K562 (cell line): ENCODE results near the gene TOR3A. TPM values are rescaled to one million over a fixed set of nuclear protein-coding genes. Genes with fewer than 3 reads are reported as not detected.

ENCODE experiments used
- ATAC-seq: fragments of 200-7000 bp; cut with Tn5 transposase; 3 replicates; pipeline ENCODE4 v1.9.1; 2020; ENCODE audit warnings: moderate library complexity
- BruUV-seq: library from RNA; stranded (reverse); fragments of 400-500 nt; replicated peaks from 2 replicates; lab custom pipeline; 2021; lab: Mats Ljungman, UMichigan
- CTCF ChIA-PET: fragments of 300-600 bp; formaldehyde crosslinking; extraction: SDS; loops from one replicate; lab custom pipeline; 2021; ENCODE audit warnings: low intra/inter-chr PET ratio; lab: Yijun Ruan, JAX
- POLR2A ChIA-PET: fragments of 300-600, 350-650 bp; sonication (Branson Sonifier 250); formaldehyde crosslinking; extraction: SDS; loops from one replicate; lab custom pipeline; 2021; ENCODE audit warnings: antibody characterized with exemption, inconsistent platforms; lab: Yijun Ruan, JAX
- DNase-seq, 4 experiments: peaks; one replicate each; pipeline versions ENCODE4 v3.0.0 to v3.0.0-alpha.2; 2011 to 2018; ENCODE audit warnings: low spot score in 3 of 4, mixed read lengths in 3 of 4; ENCODE audit errors: extremely low read depth in 1 of 4
- FAIRE-seq: peaks from 2 replicates; lab custom pipeline; 2011; peaks lifted over from hg19 to GRCh38; lab: Jason Lieb, UNC
- H2AFZ ChIP-seq: 2 replicates; pipeline ENCODE4 v1.6.0; 2011; ENCODE audit warnings: low read depth, low read length, control low read depth, inconsistent platforms
- H3K27ac ChIP-seq: fragments of 200-600 bp; 3 replicates; pipeline ENCODE4 v1.8.0; 2011; ENCODE audit warnings: low read depth, mild to moderate bottlenecking, control low read depth, inconsistent platforms, low read length, moderate library complexity, mixed read lengths; ENCODE audit errors: extremely low read depth
- H3K27me3 ChIP-seq, 2 experiments: fragments of 300-600 bp in 1 of 2; 2 replicates in 1 of 2; 3 replicates in 1 of 2; pipeline versions ENCODE4 v1.6.0 to v1.8.0; 2011; ENCODE audit warnings: inconsistent platforms in 2 of 2, low read length in 2 of 2, mild to moderate bottlenecking in 1 of 2, mixed read lengths in 1 of 2, moderate library complexity in 1 of 2; ENCODE audit not compliant: control insufficient read depth in 2 of 2, insufficient read depth in 2 of 2
- H3K36me3 ChIP-seq: fragments of 300-600 bp; 3 replicates; pipeline ENCODE4 v1.8.0; 2011; ENCODE audit warnings: mild to moderate bottlenecking, low read length, inconsistent platforms; ENCODE audit not compliant: control insufficient read depth, insufficient read depth
- H3K4me1 ChIP-seq, 2 experiments: fragments of 200-600 bp in 1 of 2; replicated peaks in 1 of 2; 2 replicates in 1 of 2; 3 replicates in 1 of 2; pipeline versions ENCODE4 v1.5.1 to v1.8.0; 2011; ENCODE audit warnings: inconsistent platforms in 2 of 2, low read length in 2 of 2, mild to moderate bottlenecking in 1 of 2, mixed read lengths in 1 of 2, moderate library complexity in 1 of 2; ENCODE audit not compliant: control insufficient read depth in 2 of 2, insufficient read depth in 2 of 2
- H3K4me2 ChIP-seq: 2 replicates; pipeline ENCODE4 v1.6.1; 2011; ENCODE audit warnings: low read length, control low read depth, inconsistent platforms, mixed read lengths; ENCODE audit not compliant: insufficient read depth
- H3K4me3 ChIP-seq: fragments of 200-600 bp; sonication (generic), shearing (Covaris generic); 2 replicates; pipeline ENCODE4 v1.5.1; 2016; ENCODE audit warnings: control low read depth, inconsistent platforms
- H3K79me2 ChIP-seq: fragments of 200-600 bp; 3 replicates; pipeline ENCODE4 v1.8.0; 2011; ENCODE audit warnings: low read length, inconsistent platforms; ENCODE audit not compliant: control insufficient read depth, insufficient read depth
- H3K9ac ChIP-seq, 2 experiments: 2 replicates each; pipeline versions ENCODE4 v1.6.0 to v1.6.1; 2011; ENCODE audit warnings: low read depth in 2 of 2, low read length in 2 of 2, control low read depth in 1 of 2, inconsistent platforms in 1 of 2, mild to moderate bottlenecking in 1 of 2, mixed read lengths in 1 of 2; ENCODE audit not compliant: insufficient read depth in 1 of 2
- H3K9me1 ChIP-seq: one replicate; pipeline ENCODE4 v1.6.0; 2011; ENCODE audit warnings: inconsistent platforms, mild to moderate bottlenecking, low read length, moderate library complexity; ENCODE audit not compliant: control insufficient read depth, insufficient read depth
- H3K9me3 ChIP-seq: replicated peaks from 2 replicates; pipeline ENCODE4 v1.5.1; 2011; ENCODE audit warnings: low read depth, low read length, inconsistent platforms; ENCODE audit not compliant: control insufficient read depth, insufficient read depth
- H4K20me1 ChIP-seq: replicated peaks from 2 replicates; pipeline ENCODE4 v1.6.1; 2011; ENCODE audit warnings: low read length, inconsistent platforms, mixed read lengths; ENCODE audit not compliant: control insufficient read depth, insufficient read depth
- ASH1L ChIP-seq: fragments of 450-650 bp; IDR thresholded peaks from 2 replicates; pipeline ENCODE4 v1.6.1; 2018; ENCODE audit warnings: borderline replicate concordance, mild to moderate bottlenecking, low read depth; ENCODE audit not compliant: partially characterized antibody
- DMBX1 ChIP-seq: fragments of 250-450 bp; sonication (Bioruptor Pico); IDR thresholded peaks from 2 replicates; pipeline ENCODE4 v1.8.0; 2022; ENCODE audit warnings: inconsistent platforms, mild to moderate bottlenecking, moderate library complexity, borderline replicate concordance
- E2F6 ChIP-seq, 2 experiments: IDR thresholded peaks; 2 replicates each; pipeline ENCODE4 v1.6.1; 2011; ENCODE audit warnings: borderline replicate concordance in 1 of 2, control low read depth in 1 of 2, low read depth in 1 of 2, low read length in 1 of 2, mild to moderate bottlenecking in 1 of 2, mixed read lengths in 1 of 2, moderate library complexity in 1 of 2; ENCODE audit not compliant: insufficient read depth in 1 of 2, insufficient read length in 1 of 2, poor library complexity in 1 of 2, severe bottlenecking in 1 of 2; ENCODE audit errors: extremely low read depth in 1 of 2
- FOSL1 ChIP-seq: fragments of 200-800 bp; sonication (Bioruptor generic); conservative IDR thresholded peaks from 2 replicates; pipeline ENCODE4 v1.6.1; 2016; ENCODE audit warnings: missing genetic modification characterization, missing compliant biosample characterization
- FOXM1 ChIP-seq, 2 experiments: fragments of 450-650 bp in 1 of 2; sonication (generic) in 1 of 2; formaldehyde crosslinking in 1 of 2; IDR thresholded peaks; 2 replicates each; pipeline versions ENCODE4 v1.6.1 to v1.9.0; 2017 to 2022; ENCODE audit warnings: low read depth in 2 of 2, mild to moderate bottlenecking in 2 of 2, missing genetic modification reagents in 1 of 2, moderate library complexity in 1 of 2
- FUS ChIP-seq: fragments of 200-400 bp; formaldehyde crosslinking; optimal IDR thresholded peaks from 2 replicates; pipeline ENCODE3; 2017; ENCODE audit warnings: low read depth, low read length
- KAT7 ChIP-seq: sonication (generic); formaldehyde crosslinking; IDR thresholded peaks from 2 replicates; pipeline ENCODE4 v1.8.0; 2022; ENCODE audit warnings: missing genetic modification reagents, mild to moderate bottlenecking, borderline replicate concordance
- MAZ ChIP-seq, 2 experiments: fragments of 450-650 bp in 1 of 2; sonication (generic) in 1 of 2; formaldehyde crosslinking; IDR thresholded peaks in 1 of 2; conservative IDR thresholded peaks in 1 of 2; 2 replicates each; pipeline versions ENCODE4 v1.4.0 to v1.5.0; 2020; ENCODE audit warnings: mild to moderate bottlenecking in 1 of 2, missing genetic modification reagents in 1 of 2
- SIN3A ChIP-seq, 2 experiments: fragments of 150-350 bp in 1 of 2; IDR thresholded peaks; 2 replicates each; pipeline ENCODE4 v1.6.1; 2011 to 2016; ENCODE audit warnings: borderline replicate concordance in 2 of 2, low read depth in 2 of 2, low read length in 2 of 2, mild to moderate bottlenecking in 2 of 2, moderate library complexity in 2 of 2; ENCODE audit not compliant: control insufficient read depth in 1 of 2
- SMC3 ChIP-seq: conservative IDR thresholded peaks from 2 replicates; pipeline ENCODE4 v1.6.1; 2011; ENCODE audit warnings: low read depth, low read length, improper control_type of control experiment; ENCODE audit not compliant: insufficient read depth
- TAF1 ChIP-seq: IDR thresholded peaks from 2 replicates; pipeline ENCODE4 v1.6.1; 2011; ENCODE audit warnings: mild to moderate bottlenecking, low read length, moderate library complexity; ENCODE audit not compliant: insufficient read depth, control insufficient read depth, severe bottlenecking; ENCODE audit errors: extremely low read depth
- ZBED1 ChIP-seq: IDR thresholded peaks from 2 replicates; pipeline ENCODE4 v1.6.1; 2014
- ZBTB34 ChIP-seq: fragments of 250-450 bp; sonication (Bioruptor Pico); IDR thresholded peaks from 2 replicates; pipeline ENCODE4 v1.8.0; 2021; ENCODE audit warnings: mild to moderate bottlenecking, moderate library complexity
- ZBTB7A ChIP-seq: IDR thresholded peaks from 2 replicates; pipeline ENCODE4 v1.6.1; 2011; ENCODE audit warnings: low read depth, mild to moderate bottlenecking, low read length, moderate library complexity, borderline replicate concordance; ENCODE audit not compliant: control insufficient read depth
- ZNF316 ChIP-seq: fragments of 450-650 bp; IDR thresholded peaks from 2 replicates; pipeline ENCODE4 v1.6.1; 2016
- WGBS: fragments of 100-300 bp; shearing (Covaris generic); methylation state at CpG from one replicate; pipeline ENCODE4 v1.1.6; 2016; ENCODE audit warnings: low coverage, mixed read lengths; ENCODE audit not compliant: insufficient coverage; ENCODE audit errors: missing lambda C conversion rate; 5-methylcytosine and 5-hydroxymethylcytosine counted together
- in situ Hi-C: fragments of 300-500 bp; cut with MboI; formaldehyde crosslinking; loops from 4 replicates; pipeline ENCODE4 v1.15.0; 2018; ENCODE audit warnings: inconsistent platforms, mixed read lengths
- intact Hi-C: fragments of 100-400 bp; cut with micrococcal nuclease; formaldehyde crosslinking; loops from 2 replicates; pipeline ENCODE4 v1.14.2; 2022
- polyA plus RNA-seq, 8 experiments: library from polyadenylated mRNA; depleted of rRNA in 4 of 8; stranded (reverse) in 5 of 8; unstranded in 3 of 8; fragments of >200 nt; fragmentation: Nextera tagmentation in 2 of 8; fragmentation: Illumina TruSeq in 1 of 8; extraction: Ambion mirVana in 2 of 8; extraction: Trizol in 1 of 8; gene quantifications; 2 replicates each; pipeline versions ENCODE4 v1.2.1 to v1.2.3, GENCODE V29; 2011 to 2014; ENCODE audit warnings: inconsistent platforms in 1 of 8, missing spikeins in 1 of 8
- total RNA-seq, 7 experiments: library from RNA; depleted of rRNA in 6 of 7; stranded (reverse); fragments of >200 nt in 6 of 7; fragmentation: Illumina TruSeq in 2 of 7; extraction: Trizol in 2 of 7; gene quantifications; 2 replicates each; pipeline versions ENCODE4 v1.2.1 to v1.2.3, GENCODE V29; 2011 to 2021; ENCODE audit warnings: low replicate concordance in 1 of 7

The TOR3A gene
- total and polyA plus RNA-seq, 9 of the 15 experiments (the other 6 are each of a cell fraction or from before 2014, with no cell fraction given), result 7.9 to 94.5 (median 39.7) TPM

GRCh38 chr1:179080866-179081686 lies 794 bp upstream of the TOR3A start:
- FAIRE-seq (peak; percentile 46), DNase-seq (peak in 1 of 4 experiments; percentile 43), ATAC-seq (no peak)
- Histone ChIP-seq H3K4me3 (peak overlapping the region; percentile 63), H3K9me3 (no peaks in the 10 kb centered on the region), H2AFZ (peak overlapping the region; percentile 96), H3K79me2 (peaks cover 28% of the 10 kb centered on the region), H3K9me1 (no peaks in the 10 kb centered on the region), H3K36me3 (peaks cover 26% of the 10 kb centered on the region; the same call in 2 of the 3 replicates), H4K20me1 (no peaks in the 10 kb centered on the region), H3K27ac (peak overlapping the region; percentile 78), H3K4me2 (peak overlapping the region; percentile 92), H3K27me3 (no peaks in the 10 kb centered on the region), H3K4me1 (peaks cover 17 to 22% of the 10 kb centered on the region in 2 experiments; a peak in 4 of 5 replicates), H3K9ac (peak overlapping the region; percentile 78 to 99)
- ChIA-PET POLR2A (interaction anchor here (0.7 to 1.7 kb wide), 7 partner anchors 12 to 557 kb away, joined by 3 to 5 read pairs (median 3); no protein-coding TSS in a partner anchor), CTCF (interaction anchor here (0.7 kb wide), 1 partner anchor 1092 kb away, joined by 3 read pairs; no protein-coding TSS in a partner anchor)
- in situ Hi-C loops, result loop anchor here (10.0 kb wide), 1 partner anchor 284 kb away; the partner anchor contains the start of gene AXDND1
- intact Hi-C loops, result loop anchor here (1.0 to 10.0 kb wide), 5 partner anchors 211 to 734 kb away; no protein-coding TSS in a partner anchor
- TSS peak; percentile 94 for BruUV-seq
- WGBS, result 33% methylated on average over 18 of the region's 18 CpGs
- TF ChIP-seq KAT7 (CRISPR knock-in tag) (0 out of 2 replicates have a peak, but pooled peaks have one; percentile 74), FOSL1 (tag) (0 out of 2 replicates have a peak, but pooled peaks have one; percentile 18), FUS (no peak), DMBX1 (CRISPR knock-in tag) (peak; percentile 41; the same call in 1 of the 2 replicates), ZBTB34 (CRISPR knock-in tag) (no peak), ZNF316 (0 out of 2 replicates have a peak, but pooled peaks have one; percentile 7), SIN3A (IDR thresholded peaks at IDR 0.05; ENCODE audit: borderline replicate concordance in 2 of 2, control insufficient read depth in 1 of 2, low read depth in 2 of 2, low read length in 2 of 2) (peak in 1 of 2 experiments; percentile 38; a peak in 1 of 4 replicates), SMC3 (0 out of 2 replicates have a peak, but pooled peaks have one; percentile 25), E2F6 (IDR thresholded peaks at IDR 0.05; ENCODE audit: borderline replicate concordance in 1 of 2, extremely low read depth in 1 of 2, insufficient read depth in 1 of 2, insufficient read length in 1 of 2, low read depth in 1 of 2, low read length in 1 of 2, poor library complexity in 1 of 2, severe bottlenecking in 1 of 2) (peak in 1 of 2 experiments; percentile 1), ASH1L (no peak), ZBED1 (0 out of 2 replicates have a peak, but pooled peaks have one; percentile 28), FOXM1 (IDR thresholded peaks at IDR 0.05; ENCODE audit: low read depth) (no peak), FOXM1 (CRISPR knock-in tag; IDR thresholded peaks at IDR 0.05; ENCODE audit: low read depth) (0 out of 2 replicates have a peak, but pooled peaks have one; percentile 8), ZBTB7A (peak; percentile 34; the same call in 1 of the 2 replicates), TAF1 (no peak), MAZ (CRISPR knock-in tag; conservative IDR thresholded peaks at IDR 0.05 in 1 of 2, IDR thresholded peaks at IDR 0.05 in 1 of 2) (0 out of 4 replicates have a peak, but pooled peaks of 1 of the 2 experiments have one; percentile 8)
